ENCODE measurements around the gene AUH. TPM values are rescaled to one million over a fixed set of nuclear protein-coding genes. Genes with fewer than 3 reads are reported as not detected.

AUH gene
- total RNA-seq, 4 donors from 2014 or later: 26.0 to 61.0 (median 31.0) TPM

DNA sequence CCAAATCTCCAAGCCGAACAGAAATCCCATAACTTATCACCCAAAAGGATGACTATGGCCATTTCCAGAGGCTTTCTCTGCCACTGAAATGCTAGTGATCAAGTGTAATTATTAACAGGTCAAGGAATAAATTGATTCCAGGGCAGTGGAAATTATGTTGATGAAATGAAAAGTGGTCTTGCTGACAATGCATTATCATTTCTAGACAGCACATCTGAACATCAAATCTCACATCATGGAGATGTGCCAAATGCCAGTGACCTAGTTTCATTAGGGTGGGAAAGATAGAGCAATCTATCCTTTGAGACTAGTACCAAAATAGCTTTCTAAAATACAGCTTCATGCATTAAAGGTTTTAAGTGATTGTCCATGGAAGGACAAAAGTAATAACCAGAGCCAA lies 86.1 kb downstream of the AUH start:
- 95% methylated on average over 1 of the region's 1 CpG for WGBS
- no peaks in the 10 kb centered on the region for H3K36me3 ChIP-seq
- no peaks in the 10 kb centered on the region for H3K4me1 ChIP-seq
- H3K27ac ChIP-seq: no peak overlapping the region
- H3K4me3 ChIP-seq: no peak overlapping the region
- no peaks in the 10 kb centered on the region for H3K9me3 ChIP-seq
- no peaks in the 10 kb centered on the region for H3K27me3 ChIP-seq
- TF ChIP-seq EP300 (IDR thresholded peaks at IDR 0.05): no peak
- TF ChIP-seq POLR2A (IDR thresholded peaks at IDR 0.05): no peak
- no peak for DNase-seq (ENCODE audit: low spot score in 2 of 2)

DNA sequence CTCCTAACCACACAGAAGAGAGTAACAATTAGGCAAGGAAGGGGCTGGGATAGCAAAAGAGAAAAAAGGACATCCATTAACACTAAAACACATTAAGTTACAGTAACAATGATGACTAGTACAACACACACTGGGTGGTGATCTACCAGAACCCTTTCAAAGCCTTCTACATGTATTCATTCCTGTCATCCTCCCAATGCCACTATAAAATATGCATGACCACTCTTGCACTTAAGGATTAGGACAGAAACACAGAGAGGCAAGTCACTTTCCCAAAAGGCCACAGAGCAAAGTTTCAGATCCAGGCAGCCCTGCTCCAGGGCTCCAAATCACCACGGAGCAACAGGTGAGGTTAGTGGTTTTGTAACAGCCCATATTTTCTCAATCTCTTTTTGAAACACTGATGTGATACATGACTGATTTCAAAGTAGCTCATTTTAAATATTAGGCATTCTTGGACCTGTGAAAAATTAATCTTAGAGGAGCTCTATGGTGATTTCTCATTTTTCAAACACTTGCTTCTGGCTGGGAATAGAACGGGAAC lies 86.7 kb downstream of the AUH start:
- TF ChIP-seq, protein P1, sequence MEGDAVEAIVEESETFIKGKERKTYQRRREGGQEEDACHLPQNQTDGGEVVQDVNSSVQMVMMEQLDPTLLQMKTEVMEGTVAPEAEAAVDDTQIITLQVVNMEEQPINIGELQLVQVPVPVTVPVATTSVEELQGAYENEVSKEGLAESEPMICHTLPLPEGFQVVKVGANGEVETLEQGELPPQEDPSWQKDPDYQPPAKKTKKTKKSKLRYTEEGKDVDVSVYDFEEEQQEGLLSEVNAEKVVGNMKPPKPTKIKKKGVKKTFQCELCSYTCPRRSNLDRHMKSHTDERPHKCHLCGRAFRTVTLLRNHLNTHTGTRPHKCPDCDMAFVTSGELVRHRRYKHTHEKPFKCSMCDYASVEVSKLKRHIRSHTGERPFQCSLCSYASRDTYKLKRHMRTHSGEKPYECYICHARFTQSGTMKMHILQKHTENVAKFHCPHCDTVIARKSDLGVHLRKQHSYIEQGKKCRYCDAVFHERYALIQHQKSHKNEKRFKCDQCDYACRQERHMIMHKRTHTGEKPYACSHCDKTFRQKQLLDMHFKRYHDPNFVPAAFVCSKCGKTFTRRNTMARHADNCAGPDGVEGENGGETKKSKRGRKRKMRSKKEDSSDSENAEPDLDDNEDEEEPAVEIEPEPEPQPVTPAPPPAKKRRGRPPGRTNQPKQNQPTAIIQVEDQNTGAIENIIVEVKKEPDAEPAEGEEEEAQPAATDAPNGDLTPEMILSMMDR (IDR thresholded peaks at IDR 0.05): no peak
- TF ChIP-seq POLR2A (IDR thresholded peaks at IDR 0.05) (no peak), POLR2AphosphoS5 (IDR thresholded peaks at IDR 0.05) (no peak), EP300 (IDR thresholded peaks at IDR 0.05) (no peak)
- H3K36me3 ChIP-seq: no peaks in the 10 kb centered on the region
- H3K27ac ChIP-seq: no peak overlapping the region
- H3K27me3 ChIP-seq: no peaks in the 10 kb centered on the region
- 83% methylated on average over 2 of the region's 2 CpGs for WGBS
- no peak for DNase-seq (ENCODE audit: low spot score in 2 of 2)
- H3K4me3 ChIP-seq: no peak overlapping the region
- no peaks in the 10 kb centered on the region for H3K4me1 ChIP-seq
- H3K9me3 ChIP-seq: no peaks in the 10 kb centered on the region

DNA sequence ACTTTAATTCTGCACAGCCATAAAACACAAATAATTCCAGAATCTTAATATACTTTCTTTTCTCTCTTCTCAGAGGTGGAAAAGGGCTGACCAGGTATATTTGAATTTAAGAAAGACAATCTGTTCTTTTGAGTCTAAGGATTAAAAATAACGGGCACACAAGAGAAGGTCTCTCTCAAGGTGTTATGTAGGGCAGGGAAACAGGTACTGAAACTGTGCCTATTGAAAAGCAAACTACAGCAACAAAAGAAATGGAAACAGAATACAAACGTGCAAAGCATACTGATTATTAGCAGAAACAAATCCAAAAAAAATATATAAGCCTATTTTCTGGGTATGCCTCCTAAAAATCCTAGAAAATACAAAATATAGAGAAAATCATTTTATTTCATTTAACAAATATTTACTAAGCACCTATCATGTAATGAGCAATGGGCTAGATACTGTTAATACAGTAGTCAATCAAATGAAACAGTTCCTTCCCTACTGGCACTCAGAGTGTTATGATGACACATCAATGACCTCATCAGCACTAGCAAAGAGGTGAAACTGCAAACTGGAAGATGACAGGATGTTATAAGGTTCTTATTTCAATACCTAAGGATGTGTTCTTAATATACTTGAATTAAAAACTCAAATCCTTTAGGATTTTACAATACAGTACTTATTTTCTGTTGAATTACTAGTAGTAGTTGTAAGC lies 87.7 kb downstream of the AUH start:
- no peaks in the 10 kb centered on the region for H3K27me3 ChIP-seq
- DNase-seq (ENCODE audit: low spot score in 2 of 2): no peak
- H3K4me3 ChIP-seq: no peak overlapping the region
- no peaks in the 10 kb centered on the region for H3K36me3 ChIP-seq
- no peak overlapping the region for H3K27ac ChIP-seq
- H3K4me1 ChIP-seq: no peaks in the 10 kb centered on the region
- H3K9me3 ChIP-seq: no peaks in the 10 kb centered on the region
- no peak for TF ChIP-seq POLR2A (IDR thresholded peaks at IDR 0.05)
- no peak for TF ChIP-seq EP300 (IDR thresholded peaks at IDR 0.05)
- no peak for TF ChIP-seq POLR2AphosphoS5 (IDR thresholded peaks at IDR 0.05)
- TF ChIP-seq, protein P1 (IDR thresholded peaks at IDR 0.05): no peak
- 81% methylated on average over 2 of the region's 2 CpGs for WGBS

DNA sequence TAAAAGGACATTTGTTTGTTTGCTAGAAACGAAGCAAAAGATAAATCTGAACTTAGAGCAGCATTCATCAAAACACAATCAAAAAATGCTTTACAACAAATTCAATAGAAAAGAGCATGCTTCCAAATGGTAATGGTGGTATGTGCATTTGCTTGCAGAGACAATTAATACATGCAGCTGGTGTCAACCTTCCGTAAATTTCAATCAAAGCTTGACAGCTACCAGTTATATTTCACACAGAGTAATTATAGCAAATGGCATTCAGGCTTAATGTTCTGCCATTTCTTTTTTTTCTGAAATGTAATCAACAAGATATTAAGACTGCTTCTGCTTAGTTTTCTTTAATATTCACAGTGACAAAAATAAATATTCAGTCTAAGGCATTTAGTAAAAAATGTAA lies 90.6 kb downstream of the AUH start:
- no peak for TF ChIP-seq POLR2AphosphoS5 (IDR thresholded peaks at IDR 0.05)
- TF ChIP-seq, protein P1 (IDR thresholded peaks at IDR 0.05): no peak
- H3K27me3 ChIP-seq: no peaks in the 10 kb centered on the region
- WGBS: 95% methylated on average over 2 of the region's 2 CpGs

DNA sequence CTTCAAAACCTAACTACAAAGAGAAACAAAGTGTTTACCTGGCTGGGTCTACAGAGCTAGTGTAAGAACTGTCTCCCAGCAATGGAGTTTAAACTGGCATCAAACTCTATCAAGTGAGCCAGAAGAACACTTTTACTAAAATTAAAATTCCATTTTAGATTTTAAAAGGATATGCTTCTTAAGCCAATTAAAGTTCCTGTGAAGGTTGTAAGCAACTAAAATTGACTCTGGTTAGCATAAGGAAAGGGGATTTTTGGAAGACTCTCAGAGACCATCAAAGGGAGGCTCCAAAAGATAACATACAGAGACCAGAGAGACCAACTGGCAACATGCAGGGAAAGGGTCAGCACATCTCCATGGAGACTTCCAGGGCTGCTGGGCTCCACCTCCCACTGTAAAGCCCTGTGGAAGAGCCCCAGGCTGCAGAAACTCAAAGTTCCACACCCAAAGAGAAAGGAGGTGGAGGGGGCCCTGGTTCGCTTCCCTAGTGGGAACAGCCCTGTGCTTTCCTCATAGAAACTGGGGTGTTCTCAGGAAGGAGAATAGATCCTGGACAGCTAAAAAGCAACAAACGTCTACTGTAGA lies 91.7 kb downstream of the AUH start:
- Histone ChIP-seq H3K4me3 (no peak overlapping the region), H3K4me1 (no peaks in the 10 kb centered on the region), H3K36me3 (no peaks in the 10 kb centered on the region), H3K27me3 (no peaks in the 10 kb centered on the region), H3K27ac (no peak overlapping the region), H3K9me3 (no peaks in the 10 kb centered on the region)
- WGBS: 84% methylated on average over 2 of the region's 2 CpGs
- TF ChIP-seq, protein P1 (IDR thresholded peaks at IDR 0.05): no peak
- TF ChIP-seq POLR2AphosphoS5 (IDR thresholded peaks at IDR 0.05) (no peak), POLR2A (IDR thresholded peaks at IDR 0.05) (no peak), EP300 (IDR thresholded peaks at IDR 0.05) (no peak)
- DNase-seq (ENCODE audit: low spot score in 2 of 2): no peak

More for the DNA sequence above, 90.6 kb downstream of the AUH start:
- H3K36me3 ChIP-seq: no peaks in the 10 kb centered on the region
- no peak overlapping the region for H3K4me3 ChIP-seq
- no peaks in the 10 kb centered on the region for H3K4me1 ChIP-seq
- DNase-seq (ENCODE audit: low spot score in 2 of 2): no peak
- no peak overlapping the region for H3K27ac ChIP-seq
- no peaks in the 10 kb centered on the region for H3K9me3 ChIP-seq
